Glutamatergic neuron (in vitro differentiated cells): Measurements from ENCODE around the gene PIP4K2A. TPM values are rescaled to one million over a fixed set of nuclear protein-coding genes. Genes with fewer than 3 reads are reported as not detected.

Experiments used
- DNase-seq: peaks from one replicate; pipeline ENCODE4 v3.0.0; 2022
- H3K27ac Mint-ChIP-seq: one replicate; pipeline ENCODE4 v1.8.0; 2020; ENCODE audit warnings: mild to moderate bottlenecking, mixed read lengths, inconsistent platforms; ENCODE audit not compliant: unreplicated experiment
- H3K27me3 Mint-ChIP-seq: one replicate; pipeline ENCODE4 v1.8.0; 2020; ENCODE audit warnings: mild to moderate bottlenecking, moderate library complexity, mixed read lengths, inconsistent platforms; ENCODE audit not compliant: unreplicated experiment
- H3K36me3 Mint-ChIP-seq: one replicate; pipeline ENCODE4 v1.8.0; 2020; ENCODE audit warnings: mild to moderate bottlenecking, mixed read lengths, inconsistent platforms; ENCODE audit not compliant: unreplicated experiment
- H3K4me1 Mint-ChIP-seq: one replicate; pipeline ENCODE4 v1.8.0; 2020; ENCODE audit warnings: mild to moderate bottlenecking, low read depth, mixed read lengths, inconsistent platforms; ENCODE audit not compliant: unreplicated experiment
- H3K4me3 Mint-ChIP-seq: one replicate; pipeline ENCODE4 v1.8.0; 2020; ENCODE audit warnings: mild to moderate bottlenecking, mixed read lengths, inconsistent platforms; ENCODE audit not compliant: unreplicated experiment
- H3K9me3 Mint-ChIP-seq: one replicate; pipeline ENCODE4 v1.8.0; 2020; ENCODE audit warnings: mild to moderate bottlenecking, moderate library complexity, mixed read lengths, inconsistent platforms; ENCODE audit not compliant: unreplicated experiment
- total RNA-seq: library from RNA; stranded (reverse); fragmentation: NEBNext Ultra II Directional; extraction: Animal tissue kit (Norgen Biotek cat#: 25700); gene quantifications from one replicate; pipeline ENCODE4 v1.2.1, GENCODE V29; 2021; ENCODE audit not compliant: unreplicated experiment
- TF ChIP-seq, protein P1 (sequence below): fragments of 200-600 bp; sonication (generic); IDR thresholded peaks from one replicate; pipeline ENCODE4 v1.5.0; 2021; ENCODE audit not compliant: partially characterized antibody, unreplicated experiment

The PIP4K2A gene
- total RNA-seq, 1 donor from 2014 or later, result 20.7 TPM

DNA sequence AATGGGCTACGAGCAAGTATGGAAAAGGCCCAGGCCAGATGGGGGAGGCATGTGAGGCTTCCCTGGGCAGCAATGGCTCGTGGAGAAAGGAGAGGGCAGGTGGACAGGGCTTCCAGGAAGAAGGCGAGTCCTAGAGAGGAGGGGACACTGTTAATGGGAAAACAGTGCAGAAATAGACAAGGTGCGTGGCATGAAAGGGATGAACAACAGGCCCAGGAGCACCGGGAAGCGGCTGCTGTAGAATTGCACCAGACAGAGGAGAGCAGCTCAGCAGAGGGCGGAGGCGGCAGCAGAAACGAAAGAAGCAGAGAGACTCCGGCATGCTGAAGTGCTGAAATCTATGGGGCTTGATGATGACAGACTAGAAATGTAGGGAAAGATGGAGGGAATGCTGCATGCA, 102.1 kb downstream of the PIP4K2A start:
- Mint-ChIP-seq H3K36me3 (peaks cover 4% of the 10 kb centered on the region), H3K27ac (no peak overlapping the region), H3K4me1 (peaks cover 3% of the 10 kb centered on the region), H3K4me3 (no peak overlapping the region), H3K9me3 (no peaks in the 10 kb centered on the region), H3K27me3 (no peaks in the 10 kb centered on the region)
- DNase-seq, result no peak
- TF ChIP-seq, protein P1, sequence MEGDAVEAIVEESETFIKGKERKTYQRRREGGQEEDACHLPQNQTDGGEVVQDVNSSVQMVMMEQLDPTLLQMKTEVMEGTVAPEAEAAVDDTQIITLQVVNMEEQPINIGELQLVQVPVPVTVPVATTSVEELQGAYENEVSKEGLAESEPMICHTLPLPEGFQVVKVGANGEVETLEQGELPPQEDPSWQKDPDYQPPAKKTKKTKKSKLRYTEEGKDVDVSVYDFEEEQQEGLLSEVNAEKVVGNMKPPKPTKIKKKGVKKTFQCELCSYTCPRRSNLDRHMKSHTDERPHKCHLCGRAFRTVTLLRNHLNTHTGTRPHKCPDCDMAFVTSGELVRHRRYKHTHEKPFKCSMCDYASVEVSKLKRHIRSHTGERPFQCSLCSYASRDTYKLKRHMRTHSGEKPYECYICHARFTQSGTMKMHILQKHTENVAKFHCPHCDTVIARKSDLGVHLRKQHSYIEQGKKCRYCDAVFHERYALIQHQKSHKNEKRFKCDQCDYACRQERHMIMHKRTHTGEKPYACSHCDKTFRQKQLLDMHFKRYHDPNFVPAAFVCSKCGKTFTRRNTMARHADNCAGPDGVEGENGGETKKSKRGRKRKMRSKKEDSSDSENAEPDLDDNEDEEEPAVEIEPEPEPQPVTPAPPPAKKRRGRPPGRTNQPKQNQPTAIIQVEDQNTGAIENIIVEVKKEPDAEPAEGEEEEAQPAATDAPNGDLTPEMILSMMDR, result no peak

DNA sequence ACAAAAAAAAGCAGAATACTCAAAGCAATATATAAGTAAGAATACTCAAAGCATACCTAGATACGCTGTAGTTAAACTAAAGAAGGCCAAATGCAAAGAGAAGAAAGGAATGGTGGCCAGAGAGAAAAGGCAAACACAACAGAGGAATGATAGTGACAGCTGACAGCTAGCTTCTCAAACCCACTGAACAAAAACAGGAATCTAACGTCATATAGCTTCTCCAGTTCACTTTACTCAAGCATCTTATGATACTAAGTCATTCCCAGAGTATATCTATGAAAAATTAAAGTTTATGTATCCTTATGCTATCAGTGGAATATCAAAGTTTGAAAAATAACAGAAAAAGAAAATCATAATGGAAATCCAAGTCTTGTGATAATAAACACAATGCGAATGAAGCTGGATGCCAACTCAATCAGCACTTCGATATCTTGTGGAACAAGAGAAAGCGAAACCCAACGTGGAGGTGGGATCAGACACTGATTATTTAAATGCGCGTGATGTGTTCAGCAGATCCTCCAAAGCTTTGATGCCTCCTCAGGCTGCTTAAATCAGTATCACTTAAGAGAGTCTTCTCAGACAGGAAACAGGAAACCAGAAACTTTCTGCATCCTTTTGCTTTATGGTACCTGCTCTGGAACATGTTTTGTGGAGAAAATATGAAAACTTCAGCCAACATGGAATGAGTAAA, 102.8 kb downstream of the PIP4K2A start:
- TF ChIP-seq, protein P1, result no peak
- Mint-ChIP-seq H3K9me3 (no peaks in the 10 kb centered on the region), H3K27ac (no peak overlapping the region), H3K36me3 (peaks cover 4% of the 10 kb centered on the region), H3K27me3 (no peaks in the 10 kb centered on the region), H3K4me3 (no peak overlapping the region), H3K4me1 (peaks cover 3% of the 10 kb centered on the region)
- no peak for DNase-seq

DNA sequence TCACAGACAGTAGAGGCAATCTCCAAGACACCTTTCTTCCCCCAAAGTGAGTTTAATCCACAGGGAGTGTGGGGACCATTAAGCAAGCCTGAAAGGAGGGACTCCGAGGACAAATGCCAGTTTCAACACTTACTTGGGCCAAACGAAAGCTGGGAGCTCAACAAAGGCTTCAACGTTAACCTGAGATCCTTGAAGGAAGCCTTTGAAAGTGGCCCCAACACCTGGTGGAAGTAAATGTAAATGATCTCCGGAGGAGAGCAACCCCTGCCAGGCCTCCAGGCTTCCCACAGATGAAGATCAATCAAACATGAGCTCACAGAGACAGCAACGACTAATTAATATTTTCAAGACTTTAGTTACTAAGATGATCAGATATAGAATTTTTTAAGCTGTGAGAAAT, 103.8 kb downstream of the PIP4K2A start:
- H3K27me3 Mint-ChIP-seq, result no peaks in the 10 kb centered on the region
- TF ChIP-seq, protein P1, result no peak
- H3K4me1 Mint-ChIP-seq, result peaks cover 3% of the 10 kb centered on the region
- DNase-seq, result no peak
- peaks cover 4% of the 10 kb centered on the region for H3K36me3 Mint-ChIP-seq
- H3K4me3 Mint-ChIP-seq, result no peak overlapping the region
- H3K9me3 Mint-ChIP-seq, result no peaks in the 10 kb centered on the region
- no peak overlapping the region for H3K27ac Mint-ChIP-seq

DNA sequence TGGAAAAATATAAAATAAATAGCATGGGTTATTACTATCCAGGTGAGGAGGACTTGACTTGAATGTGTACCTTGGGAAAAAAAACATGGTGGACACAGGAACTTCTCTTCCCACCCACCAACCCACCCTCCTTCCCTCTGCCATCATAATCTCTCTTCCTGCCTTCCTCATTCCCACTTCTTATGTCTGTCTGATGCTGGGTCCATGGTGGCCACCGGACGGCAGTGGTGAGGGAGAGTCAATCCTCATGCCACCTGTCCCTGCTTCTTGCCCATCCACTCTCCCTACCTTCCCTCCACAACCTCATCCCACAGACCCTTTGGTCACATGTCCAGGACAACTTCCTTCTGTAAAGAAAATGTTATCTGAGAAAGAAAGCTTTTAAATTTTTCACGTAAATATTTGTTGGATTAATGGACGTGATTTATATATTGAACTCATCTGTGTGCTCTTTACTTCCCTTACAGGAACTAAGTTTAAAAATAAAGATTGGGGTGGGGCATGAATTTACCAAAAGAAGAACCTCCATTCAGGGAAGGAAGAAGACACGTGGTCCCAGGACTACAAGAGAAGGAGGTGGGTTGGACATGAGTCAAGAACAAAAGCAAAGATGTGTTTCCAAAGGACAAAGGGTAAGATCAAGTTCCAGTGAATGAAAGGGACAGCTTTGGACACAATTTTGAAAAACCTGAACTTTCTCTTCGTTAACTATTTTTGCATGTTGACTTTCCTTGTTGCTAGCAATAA, 104.5 kb downstream of the PIP4K2A start:
- DNase-seq, result no peak
- no peaks in the 10 kb centered on the region for H3K27me3 Mint-ChIP-seq
- H3K4me3 Mint-ChIP-seq, result no peak overlapping the region
- no peaks in the 10 kb centered on the region for H3K9me3 Mint-ChIP-seq
- TF ChIP-seq, protein P1, result no peak
- H3K36me3 Mint-ChIP-seq, result peaks cover 4% of the 10 kb centered on the region
- no peak overlapping the region for H3K27ac Mint-ChIP-seq
- H3K4me1 Mint-ChIP-seq, result peaks cover 3% of the 10 kb centered on the region

DNA sequence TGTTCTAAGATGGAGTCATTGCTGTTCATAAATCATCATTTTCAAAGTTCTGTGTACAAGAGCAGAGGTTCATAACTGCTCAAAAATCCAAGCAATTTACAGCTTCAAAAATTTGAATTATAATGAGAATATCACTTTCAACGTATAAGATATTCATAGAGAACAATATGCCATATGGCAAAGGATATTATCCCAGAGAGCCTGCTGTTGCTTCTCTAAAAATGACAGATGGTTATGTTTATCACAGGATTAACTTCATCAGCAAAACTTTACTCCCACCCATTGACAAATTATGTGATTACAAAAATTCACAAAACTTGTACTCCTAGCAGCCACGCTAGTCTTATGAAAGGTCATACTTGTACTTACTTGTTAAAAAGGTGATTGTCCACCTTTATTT, 105.1 kb downstream of the PIP4K2A start:
- Mint-ChIP-seq H3K4me1 (peaks cover 3% of the 10 kb centered on the region), H3K4me3 (no peak overlapping the region)
- DNase-seq, result no peak

More for the DNA sequence above, 105.1 kb downstream of the PIP4K2A start:
- H3K27me3 Mint-ChIP-seq, result no peaks in the 10 kb centered on the region
- H3K36me3 Mint-ChIP-seq, result peaks cover 4% of the 10 kb centered on the region
- no peak overlapping the region for H3K27ac Mint-ChIP-seq
- no peaks in the 10 kb centered on the region for H3K9me3 Mint-ChIP-seq
- TF ChIP-seq, protein P1, result no peak
